NCI-H2081 treated with DMSO at 0.1 percent for 48 hours (cell line): Measurements from ENCODE around the gene BACH2.
"Not testable (repeated sequence)": the region's sequence is repeated elsewhere in the genome, so short reads cannot be mapped to it uniquely, and the experiment has no call there.

Experiments used
- DNase-seq: peaks from one replicate; lab custom pipeline; 2025; lab: John Stamatoyannopoulos, UW

Gene BACH2

GRCh38 chr6:90151576-90152422, 144.8 kb downstream of the BACH2 start:
- DNase-seq: no peak

DNA sequence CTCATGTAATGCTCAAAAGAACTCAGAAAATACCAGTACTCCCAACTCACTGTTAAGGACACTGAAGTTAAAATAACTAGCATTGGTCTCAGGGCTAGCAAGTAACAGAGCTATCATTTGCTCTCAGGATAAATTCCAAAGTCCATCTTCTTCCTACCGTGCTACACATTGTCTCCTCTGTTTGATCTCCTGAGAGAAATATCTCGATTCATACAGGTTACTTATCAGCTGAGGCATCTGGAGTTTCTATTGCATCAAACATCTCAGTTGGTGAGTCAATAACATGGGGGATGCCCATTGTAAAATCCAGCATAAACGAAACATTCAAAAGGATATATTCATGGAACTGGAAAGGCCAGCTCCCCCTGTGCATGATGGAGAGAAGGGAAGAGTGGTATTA, 147.4 kb downstream of the BACH2 start:
- no peak for DNase-seq

DNA sequence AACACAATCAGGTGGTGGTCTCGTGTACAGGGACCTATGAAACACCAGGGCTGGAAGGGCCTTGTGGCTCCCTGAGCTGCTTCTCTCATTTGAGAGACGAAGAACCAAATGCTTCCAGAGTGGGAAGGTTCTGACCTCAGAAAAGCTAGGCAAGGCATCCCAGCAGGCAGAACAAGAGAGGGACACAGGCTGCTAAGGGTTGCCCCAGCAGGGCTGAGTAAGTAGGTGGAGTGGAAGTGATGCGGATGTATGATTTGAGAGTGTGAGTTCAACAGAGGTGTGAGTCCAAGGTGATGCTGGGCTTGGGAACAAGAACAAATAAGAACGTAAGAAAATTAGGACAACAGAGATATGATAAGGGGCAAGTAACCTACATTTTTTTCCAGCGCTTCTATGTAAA, 147.8 kb downstream of the BACH2 start:
- no peak for DNase-seq

DNA sequence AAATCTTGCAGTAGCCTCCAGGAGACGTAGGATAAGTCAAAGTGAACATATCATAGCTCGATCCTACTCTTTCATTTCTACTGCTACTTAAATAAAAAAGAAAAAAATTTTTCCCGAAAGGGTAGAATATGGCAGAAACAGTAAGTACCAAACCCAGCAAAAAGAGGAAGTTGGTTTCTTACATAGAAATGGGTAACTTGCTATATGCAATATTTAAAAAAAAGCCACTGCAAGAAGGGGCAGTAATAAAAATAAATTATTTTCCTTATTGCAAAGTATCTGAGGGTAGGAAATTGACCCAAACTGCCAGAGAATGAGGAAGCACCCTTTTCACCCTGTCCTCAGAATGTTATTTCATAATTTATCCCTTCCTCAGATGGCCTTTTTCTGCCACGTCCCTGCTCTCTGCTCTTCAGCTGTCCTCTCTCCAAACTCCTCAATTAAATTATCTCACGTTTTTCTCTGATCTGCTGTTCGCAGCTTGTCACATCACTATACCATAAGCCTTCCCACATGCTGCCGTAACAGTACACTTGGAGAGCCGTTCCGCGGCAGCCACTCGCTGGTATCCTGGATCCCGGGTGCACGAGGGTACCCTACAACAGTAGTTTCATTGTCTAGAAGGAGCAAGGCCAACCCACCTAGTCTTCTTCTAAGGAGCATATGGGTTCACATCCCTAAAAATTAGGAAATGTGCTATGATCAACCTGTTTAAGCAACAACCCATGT, 149.6 kb downstream of the BACH2 start:
- no peak for DNase-seq

- no peak for DNase-seq
Observed at GRCh38 chr6:90146024-90146423, 150.6 kb downstream of the BACH2 start.

- DNase-seq: no peak
Observed at GRCh38 chr6:90144928-90145555, 151.6 kb downstream of the BACH2 start.

GRCh38 chr6:90144396-90144795, 152.2 kb downstream of the BACH2 start:
- no peak for DNase-seq

- no peak for DNase-seq
Observed at GRCh38 chr6:90140683-90141082, 156.0 kb downstream of the BACH2 start.

- DNase-seq: no peak
Observed at GRCh38 chr6:90139272-90139817, 157.3 kb downstream of the BACH2 start.

GRCh38 chr6:90136837-90137568, 159.6 kb downstream of the BACH2 start:
- DNase-seq: no peak

GRCh38 chr6:90136176-90136575, 160.5 kb downstream of the BACH2 start:
- DNase-seq: no peak

- DNase-seq: no peak
Observed at GRCh38 chr6:90135667-90136066, 161.0 kb downstream of the BACH2 start.

DNA sequence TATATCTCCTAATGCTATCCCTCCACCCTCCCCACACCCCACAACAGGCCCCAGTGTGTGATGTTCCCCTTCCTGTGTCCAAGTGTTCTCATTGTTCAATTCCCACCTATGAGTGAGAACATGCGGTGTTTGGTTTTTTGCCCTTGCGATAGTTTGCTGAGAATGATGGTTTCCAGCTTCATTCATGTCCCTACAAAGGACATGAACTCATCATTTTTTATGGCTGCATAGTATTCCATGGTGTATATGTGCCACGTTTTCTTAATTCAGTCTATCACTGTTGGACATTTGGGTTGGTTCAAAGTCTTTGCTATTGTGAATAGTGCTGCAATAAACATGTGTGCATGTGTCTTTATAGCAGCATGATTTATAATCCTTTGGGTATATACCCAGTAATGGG, 163.0 kb downstream of the BACH2 start:
- DNase-seq: not testable (repeated sequence)

GRCh38 chr6:90131614-90132423, 164.8 kb downstream of the BACH2 start:
- DNase-seq: no peak

- DNase-seq: no peak
Observed at GRCh38 chr6:90131125-90131524, 165.5 kb downstream of the BACH2 start.

DNA sequence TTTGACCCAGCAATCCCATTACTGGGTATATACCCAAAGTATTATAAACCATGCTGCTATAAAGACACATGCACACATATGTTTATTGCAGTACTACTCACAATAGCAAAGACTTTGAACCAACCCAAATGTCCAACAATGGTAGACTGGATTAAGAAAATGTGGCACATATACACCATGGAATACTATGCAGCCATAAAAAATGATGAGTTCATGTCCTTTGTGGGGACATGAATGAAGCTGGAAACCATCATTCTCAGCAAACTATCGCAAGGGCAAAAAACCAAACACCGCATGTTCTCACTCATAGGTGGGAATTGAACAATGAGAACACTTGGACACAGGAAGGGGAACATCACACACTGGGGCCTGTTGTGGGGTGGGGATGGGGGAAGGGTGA, 168.0 kb downstream of the BACH2 start:
- DNase-seq: not testable (repeated sequence)

GRCh38 chr6:90127595-90127994, 169.0 kb downstream of the BACH2 start:
- DNase-seq: no peak

- DNase-seq: no peak
Observed at GRCh38 chr6:90126839-90127238, 169.8 kb downstream of the BACH2 start.

DNA sequence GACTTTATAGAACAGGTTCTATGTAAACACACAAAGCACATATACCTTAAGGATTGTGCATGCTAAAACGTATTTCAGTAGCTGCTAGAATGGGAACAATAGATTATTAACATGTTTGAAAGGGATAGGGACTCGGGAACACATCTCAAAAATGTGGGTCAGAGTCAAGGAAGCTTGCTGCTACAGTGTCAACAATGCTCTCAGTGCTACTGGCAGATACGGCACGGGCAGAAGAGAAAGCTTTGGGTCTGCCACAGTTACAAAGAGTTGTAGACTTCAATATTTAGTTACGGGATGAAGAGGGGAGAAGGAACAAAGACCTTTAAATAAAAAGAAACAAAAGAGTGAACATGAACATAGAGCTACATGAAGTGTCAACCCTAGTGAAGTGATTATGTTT, 170.5 kb downstream of the BACH2 start:
- DNase-seq: no peak

DNA sequence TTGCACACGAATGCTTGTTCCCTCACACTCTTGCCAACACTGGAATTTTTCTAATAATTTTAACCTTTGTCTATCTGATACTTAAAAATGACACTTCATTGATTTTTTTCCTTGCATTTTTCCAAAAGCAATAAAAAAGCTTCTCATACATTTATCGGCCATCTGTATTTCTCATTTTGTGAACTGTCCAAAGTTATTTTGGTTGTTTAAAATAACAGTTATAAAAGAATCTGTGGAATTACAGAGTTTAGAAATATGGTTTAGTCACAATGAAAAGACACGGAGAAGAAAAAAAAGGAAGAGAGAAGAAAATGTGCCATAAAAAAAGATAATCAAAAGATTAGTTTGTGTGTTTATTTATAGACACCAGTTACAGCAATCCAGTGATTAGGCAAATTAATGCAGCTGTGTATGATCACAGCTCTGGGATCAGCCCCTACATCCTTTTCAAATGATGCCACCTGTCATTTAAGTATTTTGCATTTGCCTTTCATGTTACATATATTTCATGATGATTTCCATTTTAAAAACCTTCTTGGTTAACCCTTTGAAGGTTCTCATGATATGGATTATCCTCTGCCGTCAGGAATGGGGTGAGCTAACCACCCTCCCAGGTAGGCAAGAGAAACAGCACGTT, 171.7 kb downstream of the BACH2 start:
- DNase-seq: no peak

- no peak for DNase-seq
Observed at GRCh38 chr6:90123831-90124230, 172.8 kb downstream of the BACH2 start.
